H9 (cell line): ENCODE measurements around the gene MEIS2. TPM values are rescaled to one million over a fixed set of nuclear protein-coding genes. Genes with fewer than 3 reads are reported as not detected.

Source experiments
- DNase-seq: peaks from one replicate; pipeline ENCODE4 v3.0.0-alpha.2; 2017
- H2AFZ ChIP-seq: one replicate; pipeline ENCODE4 v1.6.1; 2013; ENCODE audit warnings: mild to moderate bottlenecking, low read length, control low read depth, moderate library complexity
- H2AK5ac ChIP-seq: 2 replicates; pipeline ENCODE4 v1.6.1; 2013; ENCODE audit warnings: low read length, control low read depth, mixed read lengths; ENCODE audit not compliant: insufficient read length
- H2BK120ac ChIP-seq: one replicate; pipeline ENCODE4 v1.6.1; 2013; ENCODE audit warnings: low read depth, mild to moderate bottlenecking, low read length, control low read depth, inconsistent platforms; ENCODE audit not compliant: poor library complexity, severe bottlenecking
- H2BK12ac ChIP-seq: 2 replicates; pipeline ENCODE4 v1.6.1; 2013; ENCODE audit warnings: low read length, control low read depth, mixed read lengths, low read depth; ENCODE audit not compliant: insufficient read length
- H2BK15ac ChIP-seq: 2 replicates; pipeline ENCODE4 v1.6.1; 2013; ENCODE audit warnings: low read depth, low read length, control low read depth
- H2BK20ac ChIP-seq: one replicate; pipeline ENCODE4 v1.6.1; 2013; ENCODE audit warnings: low read depth, mild to moderate bottlenecking, low read length, control low read depth, inconsistent platforms; ENCODE audit not compliant: poor library complexity, severe bottlenecking
- H2BK5ac ChIP-seq: 2 replicates; pipeline ENCODE4 v1.6.1; 2013; ENCODE audit warnings: low read length, control low read depth, mixed read lengths; ENCODE audit not compliant: insufficient read length
- H3K14ac ChIP-seq: 2 replicates; pipeline ENCODE4 v1.6.1; 2013; ENCODE audit warnings: low read length, control low read depth; ENCODE audit not compliant: insufficient read depth
- H3K18ac ChIP-seq: 2 replicates; pipeline ENCODE4 v1.6.1; 2013; ENCODE audit warnings: low read depth, mild to moderate bottlenecking, mixed read lengths, low read length, control low read depth; ENCODE audit not compliant: insufficient read length
- H3K23ac ChIP-seq: 2 replicates; pipeline ENCODE4 v1.6.1; 2013; ENCODE audit warnings: low read length, control low read depth, mixed read lengths, low read depth; ENCODE audit not compliant: insufficient read length
- H3K23me2 ChIP-seq: 2 replicates; pipeline ENCODE4 v1.6.1; 2013; ENCODE audit warnings: low read depth, mild to moderate bottlenecking, mixed read lengths, low read length, control low read depth; ENCODE audit not compliant: insufficient read length, poor library complexity, severe bottlenecking
- H3K27ac ChIP-seq: 2 replicates; pipeline ENCODE4 v1.5.1; 2013; ENCODE audit warnings: low read length, control low read depth, mixed read lengths, low read depth; ENCODE audit not compliant: insufficient read length
- H3K27me3 ChIP-seq: 2 replicates; pipeline ENCODE4 v1.6.1; 2013; ENCODE audit warnings: low read length, control low read depth, inconsistent platforms; ENCODE audit not compliant: insufficient read depth
- H3K4ac ChIP-seq: 2 replicates; pipeline ENCODE4 v1.6.1; 2013; ENCODE audit warnings: low read depth, mild to moderate bottlenecking, control low read depth, inconsistent platforms, low read length, moderate library complexity
- H3K4me1 ChIP-seq: 2 replicates; pipeline ENCODE4 v1.6.1; 2013; ENCODE audit warnings: low read length, control low read depth, inconsistent platforms; ENCODE audit not compliant: insufficient read depth
- H3K4me2 ChIP-seq: 2 replicates; pipeline ENCODE4 v1.6.1; 2013; ENCODE audit warnings: low read length, control low read depth, mixed read lengths; ENCODE audit not compliant: insufficient read length, insufficient read depth
- H3K56ac ChIP-seq: 2 replicates; pipeline ENCODE4 v1.6.1; 2013; ENCODE audit warnings: low read depth, mild to moderate bottlenecking, mixed read lengths, low read length, control low read depth; ENCODE audit not compliant: insufficient read length
- H3K79me1 ChIP-seq: 2 replicates; pipeline ENCODE4 v1.6.1; 2013; ENCODE audit warnings: low read depth, mild to moderate bottlenecking, moderate library complexity, low read length, control low read depth, inconsistent platforms; ENCODE audit not compliant: insufficient read depth, poor library complexity, severe bottlenecking
- H3K79me2 ChIP-seq: 2 replicates; pipeline ENCODE4 v1.6.1; 2013; ENCODE audit warnings: low read length, control low read depth, inconsistent platforms; ENCODE audit not compliant: insufficient read depth
- H3K9ac ChIP-seq: 2 replicates; pipeline ENCODE4 v1.6.1; 2013; ENCODE audit warnings: low read length, control low read depth, mixed read lengths; ENCODE audit not compliant: insufficient read length; ENCODE audit errors: extremely low read depth
- H3K9me3 ChIP-seq: one replicate; pipeline ENCODE4 v1.6.1; 2013; ENCODE audit warnings: low read depth, low read length, inconsistent platforms; ENCODE audit not compliant: control insufficient read depth
- H3T11ph ChIP-seq: one replicate; pipeline ENCODE4 v1.6.1; 2013; ENCODE audit warnings: mild to moderate bottlenecking, low read length, control low read depth, inconsistent platforms
- H4K20me1 ChIP-seq: one replicate; pipeline ENCODE4 v1.6.1; 2013; ENCODE audit not compliant: control insufficient read depth, insufficient read length, insufficient read depth
- H4K5ac ChIP-seq: 2 replicates; pipeline ENCODE4 v1.6.1; 2013; ENCODE audit warnings: low read depth, mild to moderate bottlenecking, mixed read lengths, low read length, control low read depth; ENCODE audit not compliant: insufficient read length
- H4K8ac ChIP-seq: replicated peaks from 2 replicates; pipeline ENCODE4 v1.6.1; 2013; ENCODE audit warnings: low read length, control low read depth, mixed read lengths, low read depth; ENCODE audit not compliant: insufficient read length
- H4K91ac ChIP-seq: 2 replicates; pipeline ENCODE4 v1.6.1; 2013; ENCODE audit warnings: low read depth, mild to moderate bottlenecking, moderate library complexity, mixed read lengths, low read length, control low read depth; ENCODE audit not compliant: insufficient read length
- H3K27ac Mint-ChIP-seq, 3 experiments: 2 replicates in 2 of 3; 3 replicates in 1 of 3; pipeline ENCODE4 v1.8.0; 2020 to 2021; ENCODE audit warnings: mixed read lengths in 3 of 3, mild to moderate bottlenecking in 1 of 3, moderate library complexity in 1 of 3
- H3K27me3 Mint-ChIP-seq: 2 replicates; pipeline ENCODE4 v1.8.0; 2021; ENCODE audit warnings: low read depth, mild to moderate bottlenecking, moderate library complexity, mixed read lengths
- H3K36me3 Mint-ChIP-seq, 3 experiments: 2 replicates in 2 of 3; 3 replicates in 1 of 3; pipeline ENCODE4 v1.8.0; 2020 to 2021; ENCODE audit warnings: low read depth in 3 of 3, mixed read lengths in 3 of 3; ENCODE audit not compliant: insufficient read depth in 1 of 3
- H3K4me1 Mint-ChIP-seq, 2 experiments: 2 replicates each; pipeline ENCODE4 v1.8.0; 2020; ENCODE audit warnings: mixed read lengths in 2 of 2
- H3K4me3 Mint-ChIP-seq, 2 experiments: 2 replicates in 1 of 2; 3 replicates in 1 of 2; pipeline ENCODE4 v1.8.0; 2020 to 2021; ENCODE audit warnings: mild to moderate bottlenecking in 2 of 2, mixed read lengths in 2 of 2, moderate library complexity in 1 of 2
- H3K9me3 Mint-ChIP-seq, 2 experiments: 2 replicates in 1 of 2; 3 replicates in 1 of 2; pipeline ENCODE4 v1.8.0; 2020; ENCODE audit warnings: mild to moderate bottlenecking in 2 of 2, mixed read lengths in 2 of 2, moderate library complexity in 1 of 2
- WGBS: extraction: QIAGEN DNeasy Blood & Tissue Kit; methylation state at CpG from one replicate; pipeline ENCODE4 v1.1.7; 2013; ENCODE audit warnings: missing lambda C conversion rate, low lambda C conversion rate, mixed read lengths; ENCODE audit not compliant: insufficient read length; ENCODE audit errors: extremely low coverage; 5-methylcytosine and 5-hydroxymethylcytosine counted together
- total RNA-seq: library from RNA; stranded (reverse); gene quantifications from 2 replicates; pipeline ENCODE4 v1.2.1, GENCODE V29; 2021
- TF ChIP-seq, protein P1 (sequence below): fragments of 200-600 bp; sonication (generic); conservative IDR thresholded peaks from 3 replicates; pipeline ENCODE4 v1.8.0; 2021; ENCODE audit warnings: antibody characterized with exemption, mild to moderate bottlenecking

MEIS2 gene
- total RNA-seq, 1 experiment from 2014 or later: 0.35 TPM

DNA sequence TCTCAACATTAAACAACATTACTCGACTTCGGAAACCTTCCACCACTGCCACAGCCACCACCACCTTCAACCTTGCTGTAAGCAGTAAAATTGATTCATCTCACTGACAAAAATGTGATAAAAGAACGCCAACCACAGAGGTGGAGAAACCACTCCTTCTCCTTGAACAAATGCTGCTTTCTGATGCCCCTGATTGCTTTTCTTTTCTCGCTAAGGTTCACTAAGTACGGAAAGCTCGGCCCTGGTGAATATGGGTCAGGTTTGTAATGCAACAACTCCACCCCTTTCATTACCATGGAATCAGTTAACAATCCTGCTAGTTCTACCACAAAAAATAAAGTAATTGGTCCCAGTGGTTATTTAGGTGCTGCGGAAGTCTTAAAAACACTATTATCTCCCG, 44.9 kb downstream of the MEIS2 start:
- H3K56ac ChIP-seq: no peak overlapping the region
- no peak overlapping the region for H3K27ac Mint-ChIP-seq
- H3K14ac ChIP-seq: no peak overlapping the region
- H3K9me3 ChIP-seq: no peaks in the 10 kb centered on the region
- WGBS: no CpG with 5 or more reads among the region's 8 CpGs
- no peak overlapping the region for H3K27ac ChIP-seq
- no peaks in the 10 kb centered on the region for H3K79me2 ChIP-seq
- no peaks in the 10 kb centered on the region for H3K23me2 ChIP-seq
- no peak overlapping the region for H3K9ac ChIP-seq
- H3K79me1 ChIP-seq: no peaks in the 10 kb centered on the region
- H2AK5ac ChIP-seq: no peak overlapping the region
- H3K4me3 Mint-ChIP-seq: no peak overlapping the region
- H3K23ac ChIP-seq: no peak overlapping the region
- no peak overlapping the region for H2BK120ac ChIP-seq
- H2BK5ac ChIP-seq: no peak overlapping the region
- H4K20me1 ChIP-seq: no peaks in the 10 kb centered on the region
- peaks cover 32 to 33% of the 10 kb centered on the region in 2 experiments for H3K4me1 Mint-ChIP-seq
- H3K4me1 ChIP-seq: no peaks in the 10 kb centered on the region; the same call in 1 of the 2 replicates
- DNase-seq: no peak
- no peak overlapping the region for H3K4me2 ChIP-seq
- no peak overlapping the region for H2BK12ac ChIP-seq
- H3K27me3 Mint-ChIP-seq: no peaks in the 10 kb centered on the region
- H2AFZ ChIP-seq: no peak overlapping the region
- TF ChIP-seq, protein P1, sequence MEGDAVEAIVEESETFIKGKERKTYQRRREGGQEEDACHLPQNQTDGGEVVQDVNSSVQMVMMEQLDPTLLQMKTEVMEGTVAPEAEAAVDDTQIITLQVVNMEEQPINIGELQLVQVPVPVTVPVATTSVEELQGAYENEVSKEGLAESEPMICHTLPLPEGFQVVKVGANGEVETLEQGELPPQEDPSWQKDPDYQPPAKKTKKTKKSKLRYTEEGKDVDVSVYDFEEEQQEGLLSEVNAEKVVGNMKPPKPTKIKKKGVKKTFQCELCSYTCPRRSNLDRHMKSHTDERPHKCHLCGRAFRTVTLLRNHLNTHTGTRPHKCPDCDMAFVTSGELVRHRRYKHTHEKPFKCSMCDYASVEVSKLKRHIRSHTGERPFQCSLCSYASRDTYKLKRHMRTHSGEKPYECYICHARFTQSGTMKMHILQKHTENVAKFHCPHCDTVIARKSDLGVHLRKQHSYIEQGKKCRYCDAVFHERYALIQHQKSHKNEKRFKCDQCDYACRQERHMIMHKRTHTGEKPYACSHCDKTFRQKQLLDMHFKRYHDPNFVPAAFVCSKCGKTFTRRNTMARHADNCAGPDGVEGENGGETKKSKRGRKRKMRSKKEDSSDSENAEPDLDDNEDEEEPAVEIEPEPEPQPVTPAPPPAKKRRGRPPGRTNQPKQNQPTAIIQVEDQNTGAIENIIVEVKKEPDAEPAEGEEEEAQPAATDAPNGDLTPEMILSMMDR: no peak
- no peak overlapping the region for H3K4ac ChIP-seq
- H3K9me3 Mint-ChIP-seq: no peaks in the 10 kb centered on the region; a peak in 1 of 5 replicates
- H3T11ph ChIP-seq: no peak overlapping the region
- H3K36me3 Mint-ChIP-seq: no peaks in the 10 kb centered on the region
- no peak overlapping the region for H4K91ac ChIP-seq
- no peak overlapping the region for H4K5ac ChIP-seq
- H3K27me3 ChIP-seq: no peaks in the 10 kb centered on the region
- no peak overlapping the region for H2BK20ac ChIP-seq
- H3K18ac ChIP-seq: no peak overlapping the region
- no peak overlapping the region for H2BK15ac ChIP-seq
- no peak overlapping the region for H4K8ac ChIP-seq
